ENCODE measurements around the gene DBET.
"Not testable (repeated sequence)": the region's sequence is repeated elsewhere in the genome, so short reads cannot be mapped to it uniquely, and the experiment has no call there.

The DBET gene

GRCh38 chr4:190049378-190050239 lies 14.7 kb upstream of the DBET start:
- not testable (repeated sequence) for DNase-seq

- DNase-seq, result not testable (repeated sequence)
Measured at GRCh38 chr4:190058997-190059396, 5.3 kb upstream of the DBET start.

GRCh38 chr4:190064805-190065204 lies 503 bp downstream of the DBET start:
- DNase-seq, result not testable (repeated sequence)

GRCh38 chr4:190068351-190068750 lies 4.0 kb downstream of the DBET start:
- DNase-seq, result not testable (repeated sequence)

- DNase-seq, result not testable (repeated sequence)
Measured at GRCh38 chr4:190093052-190093451, 28.8 kb downstream of the DBET start.

DNA sequence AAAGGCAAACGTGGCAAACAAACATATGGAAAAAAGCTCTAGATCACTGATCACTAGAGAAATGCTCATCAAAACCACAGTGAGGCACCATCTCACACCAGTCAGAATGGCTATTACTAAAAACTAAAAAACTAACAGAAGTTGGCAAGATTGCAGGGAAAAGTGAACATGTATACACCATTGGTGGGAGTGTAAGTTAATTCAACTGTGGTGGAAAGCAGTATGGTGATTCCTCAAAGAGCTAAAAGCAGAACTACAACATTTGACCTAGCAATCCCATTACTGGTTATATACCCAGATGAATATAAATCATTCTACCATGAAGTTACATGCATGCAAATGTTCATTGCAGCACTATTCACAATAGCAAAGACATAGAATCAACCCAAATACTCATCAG lies 29.7 kb downstream of the DBET start:
- DNase-seq, result not testable (repeated sequence)

DNA sequence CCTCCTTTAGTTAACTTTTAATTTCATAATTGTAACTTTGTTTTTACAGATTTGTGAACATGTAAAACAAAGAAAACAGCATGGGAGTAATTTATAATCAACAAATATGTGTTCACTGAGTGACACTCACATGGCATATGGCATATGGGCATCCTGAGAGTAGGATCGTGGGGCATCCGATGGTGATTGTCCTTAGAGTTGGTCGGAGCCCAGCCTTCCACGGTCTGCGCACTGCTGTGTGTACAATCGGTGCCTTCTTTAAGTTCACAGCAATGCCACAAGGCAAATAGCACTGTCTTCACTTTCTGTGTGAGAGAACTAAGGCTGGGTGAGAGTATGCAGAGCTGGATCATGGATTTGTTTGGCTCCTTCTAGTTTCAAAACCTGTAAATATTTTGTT lies 31.0 kb downstream of the DBET start:
- DNase-seq, result not testable (repeated sequence)

DNA sequence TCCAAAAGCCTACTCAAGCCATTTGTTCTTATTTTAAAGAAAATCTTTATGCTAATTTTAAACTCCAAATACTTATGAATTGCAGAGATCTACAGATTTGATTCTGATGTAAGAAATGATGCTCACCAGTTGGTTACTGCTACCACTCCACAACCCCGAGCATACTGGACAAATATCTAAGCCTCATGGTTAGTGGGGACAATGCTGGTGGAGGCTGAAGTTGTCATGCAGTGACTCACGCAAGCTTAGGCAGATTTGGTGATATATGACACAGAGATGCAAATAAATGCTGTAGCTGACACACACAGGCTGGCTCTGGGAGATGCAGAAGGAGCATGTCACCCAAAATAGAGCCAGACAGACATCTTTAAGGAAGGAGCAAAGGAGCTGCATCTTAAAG lies 35.3 kb downstream of the DBET start:
- DNase-seq, result not testable (repeated sequence)

DNA sequence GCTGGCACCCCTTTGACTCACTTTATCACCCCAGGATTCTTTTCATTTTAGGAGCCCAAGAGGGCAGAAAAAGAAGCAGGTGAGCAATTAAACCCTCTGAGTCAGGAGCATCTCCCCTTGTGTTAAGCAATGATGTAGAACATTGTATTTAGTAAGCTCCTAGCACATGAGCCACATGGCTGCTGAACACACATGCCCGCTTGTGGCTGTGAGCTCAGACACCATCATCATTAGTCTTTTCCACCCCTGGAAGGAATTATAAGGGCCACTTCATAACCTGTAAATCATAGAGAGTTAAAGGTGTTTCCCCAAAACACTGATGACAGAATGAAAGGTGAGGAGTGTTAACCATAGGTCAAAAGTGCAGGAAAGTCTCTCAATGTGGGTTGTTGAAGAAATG lies 37.2 kb downstream of the DBET start:
- not testable (repeated sequence) for DNase-seq

DNA sequence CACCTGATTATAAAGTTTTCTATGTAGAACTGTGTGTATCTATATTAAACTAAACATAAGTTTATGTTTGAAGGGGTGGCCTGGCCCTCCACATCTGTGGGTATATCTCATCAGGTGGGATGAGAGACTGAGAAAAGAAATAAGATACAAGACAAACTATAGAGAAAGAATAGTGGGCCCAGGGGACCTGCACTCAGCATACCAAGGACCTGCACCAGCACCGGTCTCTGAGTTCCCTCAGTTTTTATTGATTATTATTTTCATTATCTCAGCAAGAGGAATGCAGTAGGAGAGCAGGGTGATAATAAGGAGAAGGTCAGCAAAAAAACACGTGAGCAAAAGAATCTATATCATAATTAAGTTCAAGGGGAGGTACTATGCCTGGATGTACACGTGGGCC lies 41.9 kb downstream of the DBET start:
- DNase-seq, result not testable (repeated sequence)

GRCh38 chr4:190106611-190107480 lies 42.5 kb downstream of the DBET start:
- DNase-seq, result not testable (repeated sequence)

DNA sequence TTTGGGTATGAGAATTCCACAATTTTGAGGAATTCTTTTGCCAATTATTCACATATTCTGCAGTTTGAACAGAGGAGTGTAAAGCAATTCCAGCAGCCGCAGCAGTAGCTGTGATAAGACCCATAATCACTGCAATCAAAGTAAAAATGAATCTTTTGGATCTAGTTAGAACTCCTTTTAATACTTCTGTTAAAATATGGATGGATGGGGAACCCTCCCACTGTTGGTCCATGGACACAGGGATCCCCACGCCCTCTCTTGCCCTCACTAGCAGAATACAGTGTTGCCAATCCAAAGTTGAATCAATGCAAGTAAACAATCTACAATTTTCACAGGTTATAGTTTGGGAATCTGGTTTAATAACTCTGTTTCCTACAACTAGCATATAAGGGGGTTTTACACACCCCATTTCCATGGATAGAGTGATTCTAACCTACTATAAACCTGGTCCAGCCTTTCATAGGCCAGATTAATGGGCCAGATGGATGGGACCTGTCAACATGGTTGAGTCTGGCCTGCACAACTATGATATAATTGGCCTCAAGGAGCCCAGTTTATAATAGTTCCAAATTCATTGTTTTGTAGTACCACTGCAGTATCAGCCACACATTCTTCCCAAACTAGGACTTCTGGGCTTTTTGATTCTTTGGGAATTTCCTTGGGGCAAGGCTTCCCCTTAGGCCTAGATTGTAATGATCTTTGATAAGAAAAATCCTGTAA lies 43.6 kb downstream of the DBET start:
- not testable (repeated sequence) for DNase-seq

DNA sequence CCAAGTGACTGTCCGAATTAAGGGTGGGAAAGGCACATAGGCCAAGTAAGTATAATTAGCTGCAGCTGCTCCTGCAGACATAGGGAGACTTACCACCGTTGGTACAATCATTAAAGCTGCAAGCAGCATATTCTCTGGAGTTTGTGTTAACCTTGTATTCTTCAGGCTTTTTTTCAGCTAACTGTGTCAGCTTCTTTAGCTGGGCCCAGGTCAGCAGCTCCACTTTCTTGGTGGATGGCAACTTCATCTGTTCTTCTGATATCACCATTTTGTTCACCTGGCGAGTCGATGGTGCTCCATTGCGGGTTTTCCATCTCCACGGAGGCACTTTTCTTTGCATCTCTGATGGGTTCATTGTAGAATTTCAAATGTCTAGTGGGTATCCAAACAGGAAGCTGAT lies 44.5 kb downstream of the DBET start:
- not testable (repeated sequence) for DNase-seq

DNA sequence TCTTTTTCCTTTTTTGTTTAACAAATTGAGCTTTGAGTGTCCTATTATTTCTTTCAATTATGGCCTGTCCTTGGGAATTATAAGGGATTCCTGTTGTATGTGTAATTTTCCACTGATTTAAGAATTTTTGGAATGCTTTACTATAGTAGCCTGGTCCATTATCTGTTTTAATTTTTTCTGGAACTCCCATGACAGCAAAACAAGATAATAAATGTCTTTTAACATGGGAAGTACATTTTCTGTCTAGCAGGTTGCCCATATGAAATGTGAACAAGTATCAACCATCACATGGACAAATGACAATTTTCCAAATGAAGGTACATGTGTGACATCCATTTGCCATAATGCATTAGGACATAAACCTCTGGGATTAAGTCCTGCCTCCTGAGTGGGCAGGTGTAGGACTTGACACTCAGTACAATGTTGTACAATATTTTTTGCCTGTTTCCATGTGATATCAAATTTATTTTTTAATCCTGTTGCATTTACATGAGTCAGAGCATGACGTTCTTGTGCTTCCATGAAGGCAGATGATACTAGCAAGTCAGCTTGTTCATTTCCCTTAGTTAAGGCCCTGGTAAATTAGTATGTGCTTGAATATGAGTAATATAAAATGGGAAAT lies 45.2 kb downstream of the DBET start:
- DNase-seq, result not testable (repeated sequence)

GRCh38 chr4:190110033-190110432 lies 45.7 kb downstream of the DBET start:
- not testable (repeated sequence) for DNase-seq

DNA sequence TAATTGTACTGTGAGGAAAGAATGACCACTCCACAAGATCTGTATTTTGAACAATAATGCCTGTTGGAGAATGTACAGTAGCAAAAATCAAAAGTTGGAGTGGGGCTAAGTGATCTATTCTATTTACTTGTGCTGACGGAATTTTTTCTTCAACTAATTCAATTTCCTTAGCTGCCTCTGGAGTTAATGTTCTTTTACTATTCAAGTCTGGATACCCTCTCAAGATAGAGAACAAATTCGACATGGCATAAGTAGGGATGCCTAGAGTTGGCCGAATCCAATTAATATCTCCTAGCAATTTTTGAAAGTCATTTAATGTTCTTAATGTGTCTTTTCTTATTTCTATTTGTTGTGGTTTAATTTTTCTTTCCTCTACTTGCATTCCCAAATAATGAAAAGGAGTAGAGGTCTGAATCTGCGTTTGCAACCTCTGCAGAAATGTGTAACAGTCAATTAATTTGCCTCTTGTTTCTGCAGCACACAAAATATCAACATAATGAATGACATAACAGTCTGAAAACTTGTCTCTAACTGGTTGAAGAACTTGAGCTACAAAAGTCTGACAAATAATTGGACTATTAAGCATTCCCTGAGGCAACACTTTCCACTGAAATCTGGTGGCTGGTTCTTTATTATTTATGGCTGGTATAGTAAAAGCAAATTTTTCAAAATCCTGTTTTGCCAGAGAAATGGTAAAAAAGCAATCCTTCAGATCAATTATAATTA lies 46.4 kb downstream of the DBET start:
- DNase-seq, result not testable (repeated sequence)

- not testable (repeated sequence) for DNase-seq
Measured at GRCh38 chr4:190112879-190113278, 48.6 kb downstream of the DBET start.

DNA sequence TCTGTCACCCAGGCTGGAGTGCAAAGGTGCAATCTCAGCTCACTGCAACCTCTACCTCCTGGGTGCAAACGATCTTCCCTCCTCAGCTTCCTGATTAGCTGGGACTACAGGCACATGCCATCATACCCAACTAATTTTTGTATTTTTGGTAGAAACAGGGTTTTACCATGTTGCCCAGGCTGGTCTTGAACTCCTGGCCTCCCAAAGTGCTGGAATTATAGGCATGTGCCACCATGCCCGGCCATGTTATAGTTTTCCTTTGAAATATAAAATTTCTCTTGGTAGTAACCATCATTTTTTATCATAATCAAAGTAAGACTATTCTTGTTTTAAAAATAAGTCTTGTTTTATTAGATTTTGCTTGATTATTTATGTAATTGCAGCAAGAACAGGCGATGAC lies 50.7 kb downstream of the DBET start:
- not testable (repeated sequence) for DNase-seq
